ENCODE results near the gene MXD1.

- no peak for TF ChIP-seq MYBL2 (CRISPR knock-in tag; IDR thresholded peaks at IDR 0.05)
- no peak for TF ChIP-seq ELF4 (CRISPR knock-in tag; IDR thresholded peaks at IDR 0.05; ENCODE audit: low read depth)
- TF ChIP-seq NR3C1 (CRISPR knock-in tag; conservative IDR thresholded peaks at IDR 0.05; ENCODE audit: low read depth), result no peak
- no peak for TF ChIP-seq NFYB (CRISPR knock-in tag; conservative IDR thresholded peaks at IDR 0.05; ENCODE audit: low read depth)
- no peak for TF ChIP-seq CTCF (IDR thresholded peaks at IDR 0.05)
- no peak for TF ChIP-seq NR2C2 (CRISPR knock-in tag; IDR thresholded peaks at IDR 0.05)
- no peak for TF ChIP-seq KAT7 (CRISPR knock-in tag; IDR thresholded peaks at IDR 0.05; ENCODE audit: borderline replicate concordance)
- no peak for TF ChIP-seq IRF2 (CRISPR knock-in tag; IDR thresholded peaks at IDR 0.05; ENCODE audit: borderline replicate concordance, low read depth)
- no peak for TF ChIP-seq USF1 (CRISPR knock-in tag; IDR thresholded peaks at IDR 0.05)
- no peak for TF ChIP-seq ZNF416 (CRISPR knock-in tag; IDR thresholded peaks at IDR 0.05)
- TF ChIP-seq ATF1 (CRISPR knock-in tag; IDR thresholded peaks at IDR 0.05), result no peak
- TF ChIP-seq SP1 (CRISPR knock-in tag; conservative IDR thresholded peaks at IDR 0.05), result no peak
- TF ChIP-seq JUN (CRISPR knock-in tag; IDR thresholded peaks at IDR 0.05), result no peak
Observed at GRCh38 chr2:69933254-69933828, 18.4 kb downstream of the MXD1 start.

Measured in WTC11 (cell line).